HepG2 (cell line): ENCODE data around the gene PFDN2. TPM values are rescaled to one million over a fixed set of nuclear protein-coding genes. Genes with fewer than 3 reads are reported as not detected.
A peak's percentile ranks its signal among the peaks of the same experiment; 100 is the strongest.

ENCODE experiments used
- FOXA3 ChIP-seq: IDR thresholded peaks from 2 replicates; pipeline ENCODE4 v1.6.1; 2016; ENCODE audit warnings: missing genetic modification reagents, missing compliant biosample characterization
- MTF2 ChIP-seq: sonication (generic); formaldehyde crosslinking; IDR thresholded peaks from 2 replicates; pipeline ENCODE4 v1.5.0; 2020; ENCODE audit warnings: missing genetic modification reagents, borderline replicate concordance
- NCOA1 ChIP-seq: sonication (generic); formaldehyde crosslinking; IDR thresholded peaks from 2 replicates; pipeline ENCODE4 v1.9.0; 2021; ENCODE audit warnings: missing genetic modification reagents
- RBM39 ChIP-seq: fragments of 200-400 bp; formaldehyde crosslinking; IDR thresholded peaks from one replicate; pipeline ENCODE4 v1.6.1; 2018; ENCODE audit warnings: antibody characterized with exemption, mild to moderate bottlenecking, low read depth, low read length; ENCODE audit not compliant: poor library complexity, severe bottlenecking
- SIN3B ChIP-seq: fragments of 150-350 bp; IDR thresholded peaks from 2 replicates; pipeline ENCODE4 v1.6.1; 2014; ENCODE audit warnings: low read length
- THYN1 ChIP-seq: sonication (generic); formaldehyde crosslinking; IDR thresholded peaks from 2 replicates; pipeline ENCODE4 v1.8.1; 2023; ENCODE audit warnings: low read depth, mild to moderate bottlenecking, moderate library complexity, missing genetic modification reagents, borderline replicate concordance
- U2AF1 ChIP-seq: fragments of 200-400 bp; formaldehyde crosslinking; optimal IDR thresholded peaks from 2 replicates; pipeline ENCODE3; 2017; ENCODE audit warnings: mild to moderate bottlenecking, low read depth, low read length
- ZBTB38 ChIP-seq: sonication (generic); formaldehyde crosslinking; IDR thresholded peaks from 2 replicates; pipeline ENCODE4 v1.5.1; 2020; ENCODE audit warnings: mild to moderate bottlenecking, missing genetic modification reagents
- ZBTB7A ChIP-seq: sonication (generic); formaldehyde crosslinking; IDR thresholded peaks from 2 replicates; pipeline ENCODE4 v1.8.0; 2022; ENCODE audit warnings: mild to moderate bottlenecking, missing genetic modification reagents
- ZFP36 ChIP-seq: fragments of 150-350 bp; IDR thresholded peaks from 2 replicates; pipeline ENCODE4 v1.6.1; 2018; ENCODE audit warnings: borderline replicate concordance, low read length, low read depth; ENCODE audit not compliant: partially characterized antibody
- ZHX1 ChIP-seq: sonication (generic); formaldehyde crosslinking; IDR thresholded peaks from 2 replicates; pipeline ENCODE4 v1.8.1; 2022; ENCODE audit warnings: low read depth, mild to moderate bottlenecking, missing genetic modification reagents
- ZNF160 ChIP-seq: sonication (generic); formaldehyde crosslinking; IDR thresholded peaks from 2 replicates; pipeline ENCODE4 v1.8.0; 2022; ENCODE audit warnings: mild to moderate bottlenecking, inconsistent platforms, missing genetic modification reagents
- ZNF235 ChIP-seq: sonication (generic); formaldehyde crosslinking; IDR thresholded peaks from 2 replicates; pipeline ENCODE4 v1.8.1; 2023; ENCODE audit warnings: mild to moderate bottlenecking, missing genetic modification reagents, borderline replicate concordance
- polyA plus RNA-seq, 8 experiments: library from polyadenylated mRNA; depleted of rRNA in 3 of 8; stranded (reverse) in 7 of 8; unstranded in 1 of 8; fragments of >200 nt; fragmentation: Illumina TruSeq in 4 of 8; extraction: Trizol in 4 of 8; gene quantifications; 2 replicates each; pipeline versions ENCODE4 v1.2.1 to v1.2.3, GENCODE V29; 2011 to 2016; ENCODE audit warnings: low read depth in 4 of 8, missing spikeins in 1 of 8, mixed read lengths in 1 of 8; ENCODE audit not compliant: insufficient read depth in 1 of 8
- total RNA-seq, 5 experiments: library from RNA; depleted of rRNA; stranded (reverse); fragments of >200 nt; fragmentation: Illumina TruSeq; extraction: Trizol; gene quantifications; 2 replicates each; pipeline ENCODE4 v1.2.3, GENCODE V29; 2016; ENCODE audit warnings: low read depth in 1 of 5
- TF ChIP-seq, protein P1 (sequence below): sonication (generic); formaldehyde crosslinking; IDR thresholded peaks from 2 replicates; pipeline ENCODE4 v1.8.0; 2022; ENCODE audit warnings: mild to moderate bottlenecking, missing genetic modification reagents, borderline replicate concordance
- TF ChIP-seq, protein P2 (sequence below): sonication (generic); formaldehyde crosslinking; IDR thresholded peaks from 2 replicates; pipeline ENCODE4 v1.4.0; 2020; ENCODE audit warnings: missing genetic modification reagents
- TF ChIP-seq, protein P3 (sequence below): sonication (generic); formaldehyde crosslinking; IDR thresholded peaks from 2 replicates; pipeline ENCODE4 v1.4.0; 2020; ENCODE audit warnings: low read depth, missing genetic modification reagents

Gene PFDN2
- total and polyA plus RNA-seq, 2 of the 13 experiments (the other 11 are each of a cell fraction or from before 2014, with no cell fraction given) = 62.6 to 63.6 TPM

GRCh38 chr1:161165742-161166668 lies 48.2 kb upstream of the PFDN2 start, which contains the start of gene PPOX (continued):
- TF ChIP-seq, protein P1, sequence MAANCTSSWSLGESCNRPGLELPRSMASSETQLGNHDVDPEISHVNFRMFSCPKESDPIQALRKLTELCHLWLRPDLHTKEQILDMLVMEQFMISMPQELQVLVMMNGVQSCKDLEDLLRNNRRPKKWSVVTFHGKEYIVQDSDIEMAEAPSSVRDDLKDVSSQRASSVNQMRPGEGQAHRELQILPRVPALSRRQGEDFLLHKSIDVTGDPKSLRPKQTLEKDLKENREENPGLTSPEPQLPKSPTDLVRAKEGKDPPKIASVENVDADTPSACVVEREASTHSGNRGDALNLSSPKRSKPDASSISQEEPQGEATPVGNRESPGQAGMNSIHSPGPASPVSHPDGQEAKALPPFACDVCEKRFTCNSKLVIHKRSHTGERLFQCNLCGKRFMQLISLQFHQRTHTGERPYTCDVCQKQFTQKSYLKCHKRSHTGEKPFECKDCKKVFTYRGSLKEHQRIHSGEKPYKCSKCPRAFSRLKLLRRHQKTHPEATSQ = no peak
- TF ChIP-seq ZFP36 = no peak
- TF ChIP-seq U2AF1 = no peak
- TF ChIP-seq ZNF235 = no peak
- no peak for TF ChIP-seq THYN1
- no peak for TF ChIP-seq SIN3B
- TF ChIP-seq RBM39 = no peak
- no peak for TF ChIP-seq ZBTB7A (CRISPR knock-in tag)
- no peak for TF ChIP-seq ZBTB38 (CRISPR knock-in tag)
- TF ChIP-seq, protein P2, sequence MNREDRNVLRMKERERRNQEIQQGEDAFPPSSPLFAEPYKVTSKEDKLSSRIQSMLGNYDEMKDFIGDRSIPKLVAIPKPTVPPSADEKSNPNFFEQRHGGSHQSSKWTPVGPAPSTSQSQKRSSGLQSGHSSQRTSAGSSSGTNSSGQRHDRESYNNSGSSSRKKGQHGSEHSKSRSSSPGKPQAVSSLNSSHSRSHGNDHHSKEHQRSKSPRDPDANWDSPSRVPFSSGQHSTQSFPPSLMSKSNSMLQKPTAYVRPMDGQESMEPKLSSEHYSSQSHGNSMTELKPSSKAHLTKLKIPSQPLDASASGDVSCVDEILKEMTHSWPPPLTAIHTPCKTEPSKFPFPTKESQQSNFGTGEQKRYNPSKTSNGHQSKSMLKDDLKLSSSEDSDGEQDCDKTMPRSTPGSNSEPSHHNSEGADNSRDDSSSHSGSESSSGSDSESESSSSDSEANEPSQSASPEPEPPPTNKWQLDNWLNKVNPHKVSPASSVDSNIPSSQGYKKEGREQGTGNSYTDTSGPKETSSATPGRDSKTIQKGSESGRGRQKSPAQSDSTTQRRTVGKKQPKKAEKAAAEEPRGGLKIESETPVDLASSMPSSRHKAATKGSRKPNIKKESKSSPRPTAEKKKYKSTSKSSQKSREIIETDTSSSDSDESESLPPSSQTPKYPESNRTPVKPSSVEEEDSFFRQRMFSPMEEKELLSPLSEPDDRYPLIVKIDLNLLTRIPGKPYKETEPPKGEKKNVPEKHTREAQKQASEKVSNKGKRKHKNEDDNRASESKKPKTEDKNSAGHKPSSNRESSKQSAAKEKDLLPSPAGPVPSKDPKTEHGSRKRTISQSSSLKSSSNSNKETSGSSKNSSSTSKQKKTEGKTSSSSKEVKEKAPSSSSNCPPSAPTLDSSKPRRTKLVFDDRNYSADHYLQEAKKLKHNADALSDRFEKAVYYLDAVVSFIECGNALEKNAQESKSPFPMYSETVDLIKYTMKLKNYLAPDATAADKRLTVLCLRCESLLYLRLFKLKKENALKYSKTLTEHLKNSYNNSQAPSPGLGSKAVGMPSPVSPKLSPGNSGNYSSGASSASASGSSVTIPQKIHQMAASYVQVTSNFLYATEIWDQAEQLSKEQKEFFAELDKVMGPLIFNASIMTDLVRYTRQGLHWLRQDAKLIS (CRISPR knock-in tag) = no peak
- TF ChIP-seq, protein P3, sequence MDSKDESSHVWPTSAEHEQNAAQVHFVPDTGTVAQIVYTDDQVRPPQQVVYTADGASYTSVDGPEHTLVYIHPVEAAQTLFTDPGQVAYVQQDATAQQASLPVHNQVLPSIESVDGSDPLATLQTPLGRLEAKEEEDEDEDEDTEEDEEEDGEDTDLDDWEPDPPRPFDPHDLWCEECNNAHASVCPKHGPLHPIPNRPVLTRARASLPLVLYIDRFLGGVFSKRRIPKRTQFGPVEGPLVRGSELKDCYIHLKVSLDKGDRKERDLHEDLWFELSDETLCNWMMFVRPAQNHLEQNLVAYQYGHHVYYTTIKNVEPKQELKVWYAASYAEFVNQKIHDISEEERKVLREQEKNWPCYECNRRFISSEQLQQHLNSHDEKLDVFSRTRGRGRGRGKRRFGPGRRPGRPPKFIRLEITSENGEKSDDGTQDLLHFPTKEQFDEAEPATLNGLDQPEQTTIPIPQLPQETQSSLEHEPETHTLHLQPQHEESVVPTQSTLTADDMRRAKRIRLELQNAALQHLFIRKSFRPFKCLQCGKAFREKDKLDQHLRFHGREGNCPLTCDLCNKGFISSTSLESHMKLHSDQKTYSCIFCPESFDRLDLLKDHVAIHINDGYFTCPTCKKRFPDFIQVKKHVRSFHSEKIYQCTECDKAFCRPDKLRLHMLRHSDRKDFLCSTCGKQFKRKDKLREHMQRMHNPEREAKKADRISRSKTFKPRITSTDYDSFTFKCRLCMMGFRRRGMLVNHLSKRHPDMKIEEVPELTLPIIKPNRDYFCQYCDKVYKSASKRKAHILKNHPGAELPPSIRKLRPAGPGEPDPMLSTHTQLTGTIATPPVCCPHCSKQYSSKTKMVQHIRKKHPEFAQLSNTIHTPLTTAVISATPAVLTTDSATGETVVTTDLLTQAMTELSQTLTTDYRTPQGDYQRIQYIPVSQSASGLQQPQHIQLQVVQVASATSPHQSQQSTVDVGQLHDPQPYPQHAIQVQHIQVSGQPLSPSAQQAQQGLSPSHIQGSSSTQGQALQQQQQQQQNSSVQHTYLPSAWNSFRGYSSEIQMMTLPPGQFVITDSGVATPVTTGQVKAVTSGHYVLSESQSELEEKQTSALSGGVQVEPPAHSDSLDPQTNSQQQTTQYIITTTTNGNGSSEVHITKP = no peak; the same call in 1 of the 2 replicates
- TF ChIP-seq ZHX1 = no peak
- TF ChIP-seq MTF2 (CRISPR knock-in tag) = no peak
- TF ChIP-seq NCOA1 = no peak
- TF ChIP-seq FOXA3 = no peak
- TF ChIP-seq ZNF160 (CRISPR knock-in tag) = 0 out of 2 replicates have a peak, but pooled peaks have one; percentile 46
